ENCODE results near the gene SYNPO2.

Gene SYNPO2

GRCh38 chr4:118988635-118988972 lies 100.0 kb downstream of the SYNPO2 start:
- intact Hi-C loops (cut with DNase I; ENCODE audit: low total_unique reads) = loop anchor here (2.0 to 10.0 kb wide), 3 partner anchors 28 to 1064 kb away; no protein-coding TSS in a partner anchor
- Histone ChIP-seq H3K36me3 (no peaks in the 10 kb centered on the region), H3K27ac (peak overlapping the region; percentile 86), H3K4me1 (peaks cover 0 to 100% (median 54%) of the 10 kb centered on the region in 4 donors), H3K27me3 (no peaks in the 10 kb centered on the region), H3K9me3 (no peaks in the 10 kb centered on the region), H3K4me3 (no peak overlapping the region)
- TF ChIP-seq CTCF (IDR thresholded peaks at IDR 0.05) = no peak
- DNase-seq = no peak

DNA sequence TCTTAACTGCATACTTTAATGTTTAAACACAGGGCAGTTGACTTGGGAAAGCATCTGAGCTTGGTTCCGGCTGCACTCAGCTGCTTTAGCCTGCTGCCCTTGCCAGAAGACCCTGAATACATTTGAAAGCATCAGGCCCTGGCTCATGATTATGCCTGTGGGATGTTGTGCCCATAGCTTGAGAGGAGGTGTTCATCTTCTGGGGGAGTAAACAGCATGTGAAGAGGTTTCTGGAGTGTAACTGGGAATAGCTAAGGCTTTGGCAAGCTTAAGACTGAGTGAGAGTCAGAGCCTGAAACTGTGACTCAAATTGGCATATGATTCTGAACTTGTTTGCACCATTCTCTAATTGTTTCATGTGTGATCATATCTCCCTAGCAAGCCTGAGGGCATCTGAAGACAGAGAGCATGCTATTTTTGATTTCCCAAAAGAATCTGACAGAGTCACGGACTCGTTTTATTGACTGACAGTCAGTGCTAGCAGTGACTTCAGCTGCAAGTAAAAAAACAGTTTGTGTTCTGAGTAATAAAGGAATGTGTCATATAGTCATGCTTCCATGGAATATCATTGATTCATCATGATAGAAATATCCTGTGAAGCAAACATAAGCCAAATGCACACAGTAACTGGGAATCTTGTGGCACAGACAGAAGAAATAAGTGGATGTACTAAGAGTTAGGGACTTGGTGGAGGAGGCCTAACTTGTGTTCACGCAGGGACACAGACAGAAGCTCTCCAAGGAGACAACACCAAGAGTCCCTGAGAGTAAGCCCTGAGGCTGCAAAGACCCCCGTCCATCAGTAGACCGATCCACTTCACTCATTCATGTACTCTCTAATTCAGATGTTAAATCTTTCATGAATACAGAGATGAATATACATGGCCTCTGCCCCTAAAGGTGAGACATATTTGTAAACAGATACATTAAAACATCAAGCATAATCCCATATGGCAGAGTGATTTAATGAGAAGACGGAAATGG lies 100.7 kb downstream of the SYNPO2 start:
- H3K27me3 ChIP-seq = no peaks in the 10 kb centered on the region
- H3K4me1 ChIP-seq = peaks cover 0 to 100% (median 53%) of the 10 kb centered on the region in 4 donors
- no peak for TF ChIP-seq CTCF (IDR thresholded peaks at IDR 0.05)
- no peak for DNase-seq
- H3K9me3 ChIP-seq = no peaks in the 10 kb centered on the region
- no peaks in the 10 kb centered on the region for H3K36me3 ChIP-seq
- intact Hi-C loops (cut with DNase I; ENCODE audit: low total_unique reads) = loop anchor here (2.0 to 10.0 kb wide), 3 partner anchors 27 to 1063 kb away; no protein-coding TSS in a partner anchor
- no peak overlapping the region for H3K4me3 ChIP-seq
- peak overlapping the region; percentile 86 for H3K27ac ChIP-seq

DNA sequence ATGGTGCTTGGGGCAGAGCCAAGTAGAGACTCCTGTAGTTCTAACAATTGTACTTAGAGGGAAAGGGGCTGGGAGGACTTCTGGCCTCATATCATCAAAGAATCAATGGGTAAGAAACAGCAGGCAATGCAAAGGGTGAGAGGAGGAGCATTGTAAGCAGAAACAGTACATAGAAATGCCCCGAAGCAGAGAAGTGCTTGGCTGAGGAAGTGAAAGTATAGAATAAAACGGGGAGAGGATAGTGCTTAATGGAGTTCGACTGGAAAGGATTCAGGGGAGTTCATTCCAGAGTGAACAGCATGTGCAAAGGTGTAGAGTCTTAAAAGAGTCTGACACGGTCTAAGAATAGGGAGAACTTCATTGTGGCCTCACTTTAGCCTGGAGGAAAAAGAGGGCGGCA lies 103.0 kb downstream of the SYNPO2 start:
- TF ChIP-seq CTCF (IDR thresholded peaks at IDR 0.05) = no peak
- no peak overlapping the region for H3K4me3 ChIP-seq
- peaks cover 0 to 100% (median 47%) of the 10 kb centered on the region in 4 donors for H3K4me1 ChIP-seq
- H3K36me3 ChIP-seq = no peaks in the 10 kb centered on the region
- no peaks in the 10 kb centered on the region for H3K9me3 ChIP-seq
- DNase-seq = no peak
- H3K27me3 ChIP-seq = no peaks in the 10 kb centered on the region
- intact Hi-C loops (cut with DNase I; ENCODE audit: low total_unique reads) = no loop called here
- H3K27ac ChIP-seq = peak overlapping the region; percentile 74 to 86

DNA sequence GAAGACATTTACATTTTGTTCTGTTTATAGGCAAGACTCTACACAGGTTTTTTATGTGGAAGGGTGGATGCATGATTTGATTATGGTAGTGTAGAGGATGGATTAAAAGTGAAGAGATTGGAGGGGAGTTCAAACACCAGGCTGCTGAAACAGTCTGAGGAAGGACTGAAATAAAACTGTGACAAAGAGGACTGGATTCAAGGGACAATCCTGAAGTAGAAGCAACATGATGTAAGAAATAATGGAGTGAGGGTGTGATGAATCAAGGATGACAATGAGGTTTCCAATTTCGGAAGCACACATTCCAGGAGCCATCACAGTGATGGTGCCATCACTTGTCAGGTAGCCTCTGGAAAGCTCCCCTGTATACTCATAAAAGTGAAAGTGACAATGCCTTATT lies 103.5 kb downstream of the SYNPO2 start:
- peaks cover 0 to 100% (median 48%) of the 10 kb centered on the region in 4 donors for H3K4me1 ChIP-seq
- no peak for TF ChIP-seq CTCF (IDR thresholded peaks at IDR 0.05)

GRCh38 chr4:118993333-118993732 lies 104.7 kb downstream of the SYNPO2 start:
- no peaks in the 10 kb centered on the region for H3K36me3 ChIP-seq
- intact Hi-C loops (cut with DNase I; ENCODE audit: low total_unique reads) = no loop called here
- no peaks in the 10 kb centered on the region for H3K27me3 ChIP-seq
- H3K27ac ChIP-seq = peak overlapping the region; percentile 74 to 86
- no peaks in the 10 kb centered on the region for H3K9me3 ChIP-seq
- no peak overlapping the region for H3K4me3 ChIP-seq
- no peak for TF ChIP-seq CTCF (IDR thresholded peaks at IDR 0.05)
- DNase-seq = no peak
- peaks cover 0 to 100% (median 44%) of the 10 kb centered on the region in 4 donors for H3K4me1 ChIP-seq

More for the DNA sequence above, 103.5 kb downstream of the SYNPO2 start:
- Histone ChIP-seq H3K4me3 (no peak overlapping the region), H3K36me3 (no peaks in the 10 kb centered on the region), H3K9me3 (no peaks in the 10 kb centered on the region), H3K27ac (peak overlapping the region; percentile 74 to 86), H3K27me3 (no peaks in the 10 kb centered on the region)
- intact Hi-C loops (cut with DNase I; ENCODE audit: low total_unique reads) = no loop called here
- DNase-seq = no peak

All from tibial artery (tissue), 4 donors.